HepG2 (cell line): Measurements from ENCODE around the gene NAV1. TPM values are rescaled to one million over a fixed set of nuclear protein-coding genes. Genes with fewer than 3 reads are reported as not detected.
A peak's percentile ranks its signal among the peaks of the same experiment; 100 is the strongest.

Source experiments
- ATAC-seq: fragments of 200-7000 bp; cut with Tn5 transposase; 3 replicates; pipeline ENCODE4 v1.9.1; 2020; ENCODE audit warnings: mild to moderate bottlenecking, moderate library complexity
- BruUV-seq: library from RNA; stranded (reverse); fragments of 400-500 nt; replicated peaks from 2 replicates; lab custom pipeline; 2021; lab: Mats Ljungman, UMichigan
- CTCF ChIA-PET: fragments of 300-600 bp; formaldehyde crosslinking; extraction: SDS; loops from one replicate; lab custom pipeline; 2021; ENCODE audit warnings: low total read pairs, inconsistent platforms, low intra/inter-chr PET ratio; lab: Yijun Ruan, JAX
- POLR2A ChIA-PET: fragments of 350-600 bp; sonication (Branson Sonifier 250); formaldehyde crosslinking; loops from one replicate; lab custom pipeline; 2020; ENCODE audit warnings: antibody characterized with exemption, inconsistent platforms; lab: Yijun Ruan, JAX
- DNase-seq: peaks from one replicate; pipeline ENCODE4 v3.0.0-alpha.2; 2015; ENCODE audit warnings: low spot score
- FAIRE-seq: peaks from 3 replicates; lab custom pipeline; 2011; peaks lifted over from hg19 to GRCh38; lab: Jason Lieb, UNC
- H2AFZ ChIP-seq: one replicate; pipeline ENCODE4 v1.6.1; 2011; ENCODE audit warnings: low read length, inconsistent platforms
- H3K27ac ChIP-seq: fragments of 300-600 bp; 3 replicates; pipeline ENCODE4 v1.8.0; 2011; ENCODE audit warnings: mixed run types, mild to moderate bottlenecking, mixed read lengths, low read length, inconsistent platforms; ENCODE audit not compliant: insufficient read depth; ENCODE audit errors: extremely low read length
- H3K27me3 ChIP-seq, 2 experiments: fragments of 200-600 bp in 1 of 2; 2 replicates in 1 of 2; 3 replicates in 1 of 2; pipeline versions ENCODE4 v1.6.0 to v1.8.0; 2011; ENCODE audit warnings: low read length in 2 of 2, mild to moderate bottlenecking in 2 of 2, moderate library complexity in 2 of 2, inconsistent platforms in 1 of 2; ENCODE audit not compliant: insufficient read depth in 2 of 2, control insufficient read depth in 1 of 2
- H3K36me3 ChIP-seq, 2 experiments: fragments of 200-600 bp in 1 of 2; replicated peaks in 1 of 2; 2 replicates in 1 of 2; 3 replicates in 1 of 2; pipeline versions ENCODE4 v1.5.1 to v1.8.0; 2011; ENCODE audit warnings: low read length in 2 of 2, inconsistent platforms in 1 of 2; ENCODE audit not compliant: insufficient read depth in 2 of 2, control insufficient read depth in 1 of 2
- H3K4me1 ChIP-seq: 2 replicates; pipeline ENCODE4 v1.5.1; 2012; ENCODE audit warnings: low read length, inconsistent platforms; ENCODE audit not compliant: insufficient read depth
- H3K4me2 ChIP-seq: 2 replicates; pipeline ENCODE4 v1.6.0; 2011; ENCODE audit warnings: low read depth, low read length, inconsistent platforms
- H3K4me3 ChIP-seq, 3 experiments: fragments of 200-600 bp in 1 of 3; sonication (generic), shearing (Covaris generic) in 1 of 3; replicated peaks in 1 of 3; 2 replicates each; pipeline ENCODE4 v1.5.1; 2011 to 2016; ENCODE audit warnings: low read length in 3 of 3, inconsistent platforms in 2 of 3, low read depth in 2 of 3, mild to moderate bottlenecking in 2 of 3, control low read depth in 1 of 3, mixed read lengths in 1 of 3; ENCODE audit not compliant: insufficient read depth in 1 of 3
- H3K79me2 ChIP-seq: one replicate; pipeline ENCODE4 v1.6.1; 2011; ENCODE audit warnings: low read length, inconsistent platforms; ENCODE audit not compliant: insufficient read depth
- H3K9ac ChIP-seq: 2 replicates; pipeline ENCODE4 v1.6.0; 2011; ENCODE audit warnings: mild to moderate bottlenecking, low read depth, low read length, inconsistent platforms; ENCODE audit not compliant: insufficient read depth
- H3K9me3 ChIP-seq: 2 replicates; pipeline ENCODE4 v1.5.1; 2012; ENCODE audit warnings: mild to moderate bottlenecking, low read length
- H4K20me1 ChIP-seq: 2 replicates; pipeline ENCODE4 v1.6.0; 2011; ENCODE audit warnings: inconsistent platforms, mild to moderate bottlenecking, low read length, moderate library complexity; ENCODE audit not compliant: insufficient read depth
- HDAC1 ChIP-seq: sonication (generic); formaldehyde crosslinking; IDR thresholded peaks from 2 replicates; pipeline ENCODE4 v1.5.1; 2020; ENCODE audit warnings: mild to moderate bottlenecking, missing genetic modification reagents
- ISL2 ChIP-seq: sonication (generic); formaldehyde crosslinking; IDR thresholded peaks from 2 replicates; pipeline ENCODE4 v1.5.0; 2020; ENCODE audit warnings: missing genetic modification reagents
- PCBP2 ChIP-seq: fragments of 200-400 bp; formaldehyde crosslinking; optimal IDR thresholded peaks from 2 replicates; pipeline ENCODE3; 2018; ENCODE audit warnings: low read length, low read depth; ENCODE audit not compliant: poor library complexity, severe bottlenecking
- TFDP2 ChIP-seq: sonication (generic); formaldehyde crosslinking; IDR thresholded peaks from 2 replicates; pipeline ENCODE4 v1.4.0; 2020; ENCODE audit warnings: missing genetic modification reagents
- ZNF513 ChIP-seq: sonication (generic); formaldehyde crosslinking; conservative IDR thresholded peaks from 2 replicates; pipeline ENCODE4 v1.5.0; 2020; ENCODE audit warnings: missing genetic modification reagents
- ZNF564 ChIP-seq: sonication (generic); formaldehyde crosslinking; IDR thresholded peaks from 2 replicates; pipeline ENCODE4 v1.8.1; 2023; ENCODE audit warnings: mild to moderate bottlenecking, missing genetic modification reagents
- WGBS: methylation state at CpG from one replicate; pipeline ENCODE4 v1.1.6; 2017; ENCODE audit warnings: low lambda C conversion rate; 5-methylcytosine and 5-hydroxymethylcytosine counted together
- in situ Hi-C: cut with HindIII; loops from 2 replicates; pipeline ENCODE4 v1.10.0; 2017; ENCODE audit warnings: low pct_unique_long_range_greater_than_20kb; ENCODE audit not compliant: extremely low pct_ligation_motif_present
- intact Hi-C: fragments of 100-400 bp; cut with micrococcal nuclease; formaldehyde crosslinking; loops from one replicate; pipeline ENCODE4 v1.10.0; 2022; ENCODE audit not compliant: unreplicated experiment
- polyA plus RNA-seq, 8 experiments: library from polyadenylated mRNA; depleted of rRNA in 3 of 8; stranded (reverse) in 7 of 8; unstranded in 1 of 8; fragments of >200 nt; fragmentation: Illumina TruSeq in 4 of 8; extraction: Trizol in 4 of 8; gene quantifications; 2 replicates each; pipeline versions ENCODE4 v1.2.1 to v1.2.3, GENCODE V29; 2011 to 2016; ENCODE audit warnings: low read depth in 4 of 8, missing spikeins in 1 of 8, mixed read lengths in 1 of 8; ENCODE audit not compliant: insufficient read depth in 1 of 8
- total RNA-seq, 5 experiments: library from RNA; depleted of rRNA; stranded (reverse); fragments of >200 nt; fragmentation: Illumina TruSeq; extraction: Trizol; gene quantifications; 2 replicates each; pipeline ENCODE4 v1.2.3, GENCODE V29; 2016; ENCODE audit warnings: low read depth in 1 of 5

Gene NAV1
- total and polyA plus RNA-seq, 2 of the 13 experiments (the other 11 are each of a cell fraction or from before 2014, with no cell fraction given), result not detected

- TF ChIP-seq ZNF513 (CRISPR knock-in tag) (no peak), ISL2 (CRISPR knock-in tag) (no peak), TFDP2 (CRISPR knock-in tag) (no peak), ZNF564 (CRISPR knock-in tag) (no peak)
- TF ChIP-seq, all 625 proteins: peak for 0
These were observed 23.0 kb upstream of the NAV1 start (continued) for GRCh38 chr1:201515895-201516294.

- Histone ChIP-seq H3K4me1 (peaks cover 17% of the 10 kb centered on the region), H3K4me2 (no peak overlapping the region), H4K20me1 (no peaks in the 10 kb centered on the region), H2AFZ (no peak overlapping the region), H3K27me3 (peaks cover 1 to 14% of the 10 kb centered on the region in 2 experiments; a peak in 3 of 5 replicates), H3K4me3 (no peak overlapping the region), H3K9me3 (no peaks in the 10 kb centered on the region), H3K36me3 (no peaks in the 10 kb centered on the region), H3K79me2 (no peaks in the 10 kb centered on the region), H3K27ac (no peak overlapping the region), H3K9ac (no peak overlapping the region)
- ChIA-PET CTCF (interaction anchor here (8.4 kb wide), 1 partner anchor 35 kb away, joined by 226 read pairs; no protein-coding TSS in a partner anchor), POLR2A (no interaction called here)
- BruUV-seq, result no TSS peak
- no peak for FAIRE-seq
- no peak for ATAC-seq
- intact Hi-C loops, result no loop called here
- DNase-seq, result no peak
- TF ChIP-seq HDAC1 (CRISPR knock-in tag) (no peak), PCBP2 (peak; percentile 62)
- 36% methylated on average over 2 of the region's 2 CpGs for WGBS
- in situ Hi-C loops, result no loop called here
These were observed 22.3 kb upstream of the NAV1 start for GRCh38 chr1:201516511-201517127.
